ENCODE results near the gene MICA.

Gene MICA

DNA sequence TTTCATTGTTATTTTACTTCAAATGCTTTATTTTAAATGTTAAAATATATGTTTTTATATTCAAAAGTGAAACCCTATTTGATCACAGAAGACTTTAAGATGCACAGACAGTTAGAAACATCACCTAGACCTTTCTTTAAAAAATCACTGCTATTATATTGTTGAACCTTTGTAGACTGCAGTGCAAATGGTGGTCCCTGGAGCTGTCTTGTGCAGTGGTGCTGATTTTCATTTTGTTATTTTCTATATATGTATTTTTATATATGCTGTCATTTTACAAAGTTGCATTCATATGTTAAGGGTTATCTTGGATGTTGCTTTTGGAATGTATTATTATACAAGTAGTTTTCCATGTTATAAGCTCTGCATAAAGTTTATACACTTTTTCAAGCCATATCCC lies 27.7 kb upstream of the MICA start:
- Histone ChIP-seq H3K36me3 (ENCODE audit: control insufficient read depth, insufficient read depth, low read length) (no peaks in the 10 kb centered on the region), H3K4me2 (ENCODE audit: low read length) (no peak overlapping the region), H2AFZ (no peak overlapping the region), H3K4me3 (ENCODE audit: low read depth, low read length) (no peak overlapping the region), H3K27ac (no peak overlapping the region), H3K9ac (no peak overlapping the region), H3K9me3 (ENCODE audit: control insufficient read depth, low read length) (no peaks in the 10 kb centered on the region), H3K27me3 (ENCODE audit: control insufficient read depth, insufficient read depth, low read length) (no peaks in the 10 kb centered on the region), H3K4me1 (no peaks in the 10 kb centered on the region), H3K79me2 (no peaks in the 10 kb centered on the region)
- TF ChIP-seq, protein P1, sequence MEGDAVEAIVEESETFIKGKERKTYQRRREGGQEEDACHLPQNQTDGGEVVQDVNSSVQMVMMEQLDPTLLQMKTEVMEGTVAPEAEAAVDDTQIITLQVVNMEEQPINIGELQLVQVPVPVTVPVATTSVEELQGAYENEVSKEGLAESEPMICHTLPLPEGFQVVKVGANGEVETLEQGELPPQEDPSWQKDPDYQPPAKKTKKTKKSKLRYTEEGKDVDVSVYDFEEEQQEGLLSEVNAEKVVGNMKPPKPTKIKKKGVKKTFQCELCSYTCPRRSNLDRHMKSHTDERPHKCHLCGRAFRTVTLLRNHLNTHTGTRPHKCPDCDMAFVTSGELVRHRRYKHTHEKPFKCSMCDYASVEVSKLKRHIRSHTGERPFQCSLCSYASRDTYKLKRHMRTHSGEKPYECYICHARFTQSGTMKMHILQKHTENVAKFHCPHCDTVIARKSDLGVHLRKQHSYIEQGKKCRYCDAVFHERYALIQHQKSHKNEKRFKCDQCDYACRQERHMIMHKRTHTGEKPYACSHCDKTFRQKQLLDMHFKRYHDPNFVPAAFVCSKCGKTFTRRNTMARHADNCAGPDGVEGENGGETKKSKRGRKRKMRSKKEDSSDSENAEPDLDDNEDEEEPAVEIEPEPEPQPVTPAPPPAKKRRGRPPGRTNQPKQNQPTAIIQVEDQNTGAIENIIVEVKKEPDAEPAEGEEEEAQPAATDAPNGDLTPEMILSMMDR (IDR thresholded peaks at IDR 0.05): no peak

DNA sequence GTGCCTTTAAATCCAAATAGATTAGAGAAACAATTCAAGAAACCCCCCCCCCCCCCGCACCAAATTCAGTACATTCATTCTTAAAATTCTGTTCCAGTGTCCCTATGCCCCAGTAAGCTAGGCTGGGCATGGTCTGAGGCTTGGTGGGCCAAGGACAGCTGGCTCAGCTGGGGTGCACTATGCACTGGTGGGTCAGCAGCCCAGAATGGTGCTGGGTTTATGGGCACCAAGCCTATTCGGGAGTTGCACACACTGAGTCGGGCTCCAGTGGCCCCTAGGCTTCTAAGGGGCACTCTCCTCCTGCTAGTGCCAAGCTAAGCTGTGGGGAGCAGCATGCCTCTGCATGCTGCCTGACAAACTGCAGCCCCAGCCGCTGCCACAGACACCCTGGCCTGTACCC lies 26.4 kb upstream of the MICA start:
- Histone ChIP-seq H3K4me3 (ENCODE audit: low read depth, low read length) (no peak overlapping the region), H3K79me2 (no peaks in the 10 kb centered on the region), H3K36me3 (ENCODE audit: control insufficient read depth, insufficient read depth, low read length) (no peaks in the 10 kb centered on the region), H3K9ac (no peak overlapping the region), H3K4me2 (ENCODE audit: low read length) (no peak overlapping the region), H2AFZ (no peak overlapping the region), H3K4me1 (no peaks in the 10 kb centered on the region), H3K27ac (no peak overlapping the region), H3K27me3 (ENCODE audit: control insufficient read depth, insufficient read depth, low read length) (no peaks in the 10 kb centered on the region), H3K9me3 (ENCODE audit: control insufficient read depth, low read length) (no peaks in the 10 kb centered on the region)
- TF ChIP-seq, protein P1 (IDR thresholded peaks at IDR 0.05): no peak

DNA sequence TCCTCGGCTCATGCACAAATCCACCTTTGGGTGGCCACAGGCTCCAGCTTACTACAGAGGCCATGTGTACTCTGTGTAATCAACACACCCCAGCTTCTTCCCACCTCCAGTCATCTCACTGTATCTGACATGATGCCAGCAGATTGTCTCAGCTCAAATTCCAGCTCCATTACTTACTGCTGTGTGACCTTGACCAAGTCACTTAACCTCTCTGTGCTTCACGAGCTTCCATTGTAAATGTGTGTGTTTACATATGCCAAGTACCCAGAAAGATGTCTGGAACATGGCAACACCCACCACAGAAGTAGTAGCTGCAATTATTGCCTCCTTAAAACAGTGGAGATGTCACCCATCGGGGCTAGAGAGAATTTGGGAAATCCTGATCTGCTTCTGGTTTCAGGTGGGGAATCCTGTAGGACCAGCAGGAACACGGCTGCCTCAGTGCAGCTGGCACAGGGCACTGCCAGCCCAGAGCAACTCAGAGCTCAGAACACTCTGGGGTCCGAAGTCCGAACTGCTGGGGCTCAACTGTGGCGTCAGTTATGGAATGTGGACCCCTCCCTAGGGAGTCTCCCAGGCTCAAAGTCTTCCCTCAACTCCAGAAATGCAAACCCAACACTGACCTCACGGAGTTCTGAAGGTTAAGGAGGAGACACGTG lies 25.2 kb upstream of the MICA start:
- Histone ChIP-seq H3K79me2 (no peaks in the 10 kb centered on the region), H3K9me3 (ENCODE audit: control insufficient read depth, low read length) (no peaks in the 10 kb centered on the region), H3K4me3 (ENCODE audit: low read depth, low read length) (no peak overlapping the region), H3K27me3 (ENCODE audit: control insufficient read depth, insufficient read depth, low read length) (no peaks in the 10 kb centered on the region), H3K4me2 (ENCODE audit: low read length) (no peak overlapping the region), H2AFZ (no peak overlapping the region), H3K36me3 (ENCODE audit: control insufficient read depth, insufficient read depth, low read length) (no peaks in the 10 kb centered on the region), H3K9ac (no peak overlapping the region), H3K27ac (no peak overlapping the region), H3K4me1 (no peaks in the 10 kb centered on the region)
- TF ChIP-seq, protein P1 (IDR thresholded peaks at IDR 0.05): no peak

DNA sequence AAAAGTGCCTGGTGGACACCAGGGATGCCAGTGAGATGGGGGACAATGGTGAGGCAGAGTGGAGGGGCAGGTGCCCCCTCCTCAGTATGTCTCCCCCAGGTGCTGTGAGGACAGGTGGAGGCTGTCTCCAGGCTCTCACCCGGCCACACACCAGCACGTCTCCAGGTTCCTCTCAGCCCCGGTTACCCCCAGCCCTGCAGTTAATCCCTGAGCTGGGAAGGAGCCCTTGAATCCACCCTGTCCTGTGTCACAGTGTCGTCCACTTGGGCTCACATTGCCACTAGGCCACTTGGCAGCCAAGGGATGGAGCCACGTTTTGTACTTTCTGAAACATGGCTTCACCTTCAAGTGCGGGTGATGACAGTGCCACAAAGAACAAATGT lies 24.7 kb upstream of the MICA start:
- TF ChIP-seq, protein P1 (IDR thresholded peaks at IDR 0.05): no peak
- H3K79me2 ChIP-seq: no peaks in the 10 kb centered on the region
- no peaks in the 10 kb centered on the region for H3K9me3 ChIP-seq (ENCODE audit: control insufficient read depth, low read length)
- no peak overlapping the region for H3K9ac ChIP-seq
- no peaks in the 10 kb centered on the region for H3K4me1 ChIP-seq
- no peaks in the 10 kb centered on the region for H3K27me3 ChIP-seq (ENCODE audit: control insufficient read depth, insufficient read depth, low read length)
- no peak overlapping the region for H2AFZ ChIP-seq
- no peak overlapping the region for H3K4me2 ChIP-seq (ENCODE audit: low read length)
- H3K4me3 ChIP-seq (ENCODE audit: low read depth, low read length): no peak overlapping the region
- H3K36me3 ChIP-seq (ENCODE audit: control insufficient read depth, insufficient read depth, low read length): no peaks in the 10 kb centered on the region
- H3K27ac ChIP-seq: no peak overlapping the region

DNA sequence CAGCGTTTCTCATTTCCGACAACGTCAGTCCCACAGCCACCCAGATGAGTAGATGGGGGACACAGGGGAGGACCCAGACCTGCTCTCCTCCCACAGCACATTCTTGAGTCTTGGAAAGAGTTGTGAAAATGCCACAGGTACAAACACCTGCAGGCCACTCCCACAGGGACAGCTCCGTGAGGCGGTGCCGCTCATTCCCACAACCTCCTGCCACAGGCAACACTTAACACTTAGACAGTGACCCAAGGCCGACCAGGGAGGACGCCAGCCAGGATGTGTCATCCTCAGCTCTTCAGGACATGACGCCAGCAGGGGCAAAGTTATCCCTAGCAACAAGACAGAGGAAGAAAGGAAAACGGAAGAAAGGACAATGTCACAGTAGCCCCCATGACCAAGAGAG lies 23.5 kb upstream of the MICA start:
- H2AFZ ChIP-seq: no peak overlapping the region
- H3K27ac ChIP-seq: no peak overlapping the region
- no peaks in the 10 kb centered on the region for H3K4me1 ChIP-seq
- H3K9ac ChIP-seq: no peak overlapping the region
- no peak overlapping the region for H3K4me3 ChIP-seq (ENCODE audit: low read depth, low read length)
- TF ChIP-seq, protein P1 (IDR thresholded peaks at IDR 0.05): no peak
- H3K4me2 ChIP-seq (ENCODE audit: low read length): no peak overlapping the region
- H3K79me2 ChIP-seq: no peaks in the 10 kb centered on the region
- no peaks in the 10 kb centered on the region for H3K36me3 ChIP-seq (ENCODE audit: control insufficient read depth, insufficient read depth, low read length)
- no peaks in the 10 kb centered on the region for H3K9me3 ChIP-seq (ENCODE audit: control insufficient read depth, low read length)
- H3K27me3 ChIP-seq (ENCODE audit: control insufficient read depth, insufficient read depth, low read length): no peaks in the 10 kb centered on the region
